Skin of body (tissue), 2 donors: ENCODE results near the gene SLC6A7. TPM values are rescaled to one million over a fixed set of nuclear protein-coding genes. Genes with fewer than 3 reads are reported as not detected.

Experiments used
- DNase-seq: peaks from one replicate; lab custom pipeline; 2025; lab: John Stamatoyannopoulos, UW
- total RNA-seq: library from RNA; depleted of rRNA; stranded (reverse); fragments of >200 nt; gene quantifications from one replicate; pipeline ENCODE4 v1.2.3, GENCODE V29; 2014

The SLC6A7 gene
- total RNA-seq, 1 donor from 2014 or later: not detected

DNA sequence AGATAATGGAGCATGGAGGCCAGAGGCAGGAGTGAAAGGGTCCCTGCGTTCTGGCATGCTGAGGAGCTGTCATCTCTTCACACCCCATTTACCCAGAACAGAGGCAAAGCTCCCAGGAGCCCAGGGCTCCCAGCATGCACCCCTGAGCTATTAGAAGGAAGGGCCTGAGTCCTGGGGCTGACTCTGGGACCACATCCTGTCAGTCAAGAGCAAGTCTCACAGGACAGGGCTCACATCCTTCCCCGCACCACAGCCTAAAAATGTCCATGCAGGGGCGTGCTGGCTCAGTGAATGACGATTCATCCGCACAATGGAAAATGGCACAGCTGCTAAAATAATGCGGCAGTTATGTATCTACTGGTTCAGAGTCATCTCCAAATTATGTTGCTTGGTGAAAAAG, 68.3 kb downstream of the SLC6A7 start:
- DNase-seq: no peak

Other genes with a start within 250 kb of the SLC6A7 start
- not detected for gene PDE6A, start 245.3 kb upstream of the SLC6A7 start, total RNA-seq
- gene SLC26A2, start 229.3 kb upstream of the SLC6A7 start, total RNA-seq: 17.6 TPM
- gene TIGD6, start 189.4 kb upstream of the SLC6A7 start, total RNA-seq: 3.4 TPM
- 26.9 TPM for gene HMGXB3, start 189.3 kb upstream of the SLC6A7 start, total RNA-seq
- gene CSF1R, start 103.5 kb upstream of the SLC6A7 start, total RNA-seq: 21.2 TPM
- 90.9 TPM for gene PDGFRB, start 34.2 kb upstream of the SLC6A7 start, total RNA-seq
- gene CDX1, start 23.3 kb upstream of the SLC6A7 start, total RNA-seq: 0.49 TPM
- 4.0 TPM for gene CAMK2A, start 99.7 kb downstream of the SLC6A7 start, total RNA-seq
- 2.6 TPM for gene ARSI, start 112.8 kb downstream of the SLC6A7 start, total RNA-seq
- gene TCOF1, start 167.6 kb downstream of the SLC6A7 start, total RNA-seq: 11.9 TPM
- 194 TPM for gene CD74, start 222.8 kb downstream of the SLC6A7 start, total RNA-seq